ENCODE results near the gene ASS1. TPM values are rescaled to one million over a fixed set of nuclear protein-coding genes. Genes with fewer than 3 reads are reported as not detected.
"Not testable (repeated sequence)": the region's sequence is repeated elsewhere in the genome, so short reads cannot be mapped to it uniquely, and the experiment has no call there.

ASS1 gene
- total RNA-seq, 1 experiment from 2014 or later: 26.2 TPM

DNA sequence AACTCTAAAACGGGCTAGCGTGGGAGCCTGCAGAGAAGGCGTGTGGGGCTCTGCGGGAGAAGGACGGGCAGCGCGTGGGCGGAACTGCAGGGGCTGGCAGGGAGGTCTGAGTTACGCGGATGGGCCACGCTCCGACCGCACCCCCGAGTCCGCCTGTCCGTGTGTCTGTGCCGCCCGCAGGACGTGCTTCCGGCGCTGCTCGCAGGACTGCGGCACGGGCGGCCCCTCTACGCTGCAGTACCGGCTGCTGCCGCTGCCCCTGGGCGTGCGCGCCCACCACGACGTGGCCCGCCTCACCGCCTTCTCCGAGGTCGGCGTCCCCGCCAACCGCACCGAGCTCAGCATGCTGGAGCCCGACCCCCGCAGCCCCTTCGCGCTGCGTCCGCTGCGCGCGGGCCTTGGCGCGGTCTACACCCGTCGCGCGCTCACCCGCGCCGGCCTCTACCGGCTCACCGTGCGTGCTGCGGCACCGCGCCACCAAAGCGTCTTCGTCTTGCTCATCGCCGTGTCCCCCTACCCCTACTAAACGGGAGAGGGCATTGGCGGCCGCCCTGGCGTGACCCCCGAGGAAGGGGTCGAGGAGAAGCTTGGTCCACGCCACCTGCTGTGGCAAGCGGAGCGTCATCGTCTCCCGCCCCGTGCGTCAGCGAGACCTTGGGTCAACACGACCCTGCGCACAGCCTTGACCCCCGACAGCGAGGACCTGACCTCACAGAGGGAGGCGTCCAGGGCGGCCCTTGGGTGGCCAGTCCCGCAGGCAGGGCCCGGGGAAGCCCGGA, 11.4 kb upstream of the ASS1 start:
- Histone ChIP-seq H3K36me3 (ENCODE audit: control insufficient read depth, insufficient read depth, low read length) (no peaks in the 10 kb centered on the region), H3K27me3 (ENCODE audit: control insufficient read depth, insufficient read depth, low read length) (no peaks in the 10 kb centered on the region), H3K4me3 (ENCODE audit: low read depth in 2 of 2, low read length in 2 of 2) (peak overlapping the region; percentile 41 to 46), H3K27ac (ENCODE audit: low read length) (no peak overlapping the region), H3K9me3 (ENCODE audit: control insufficient read depth, insufficient read depth, low read depth, low read length) (no peaks in the 10 kb centered on the region), H3K4me1 (ENCODE audit: control insufficient read depth, insufficient read depth, low read length) (no peaks in the 10 kb centered on the region)
- in situ Hi-C loops (cut with HindIII; ENCODE audit: low pct_unique_long_range_greater_than_20kb, low sequenced_read_pairs) (no loop called here), intact Hi-C loops (cut with micrococcal nuclease; ENCODE audit: unreplicated experiment) (no loop called here)
- DNase-seq (ENCODE audit: low read depth, low spot score): no peak
- BruUV-seq (replicated peaks): no TSS peak
- CTCF ChIA-PET: interaction anchor here (0.6 kb wide), 2 partner anchors 116 to 257 kb away, joined by 3 read pairs; no protein-coding TSS in a partner anchor
- peak; percentile 95 for ATAC-seq
- TF ChIP-seq SIN3A (IDR thresholded peaks at IDR 0.05; ENCODE audit: borderline replicate concordance, insufficient read depth, low read depth, low read length) (no peak), CTCF (IDR thresholded peaks at IDR 0.05) (peak; percentile 75)
- POLR2A ChIA-PET: no interaction called here

DNA sequence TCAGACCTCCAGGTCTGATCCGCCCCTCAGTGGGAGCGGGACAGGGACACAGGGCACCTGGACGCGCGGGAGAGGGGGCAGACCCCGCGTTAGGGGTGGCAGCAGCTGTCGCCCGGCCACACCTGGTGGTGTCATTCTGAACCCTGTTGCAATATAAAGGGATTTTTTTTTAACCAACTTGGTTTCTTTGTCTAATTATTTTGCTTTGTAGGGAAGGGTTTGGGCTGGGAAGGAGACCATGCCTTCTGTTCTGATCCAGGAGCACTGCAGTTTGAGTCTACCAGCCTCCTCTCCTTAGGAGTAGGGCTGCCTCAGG, 10.9 kb upstream of the ASS1 start:
- CTCF ChIA-PET: interaction anchor here (0.6 kb wide), 1 partner anchor 257 kb away, joined by 3 read pairs; no protein-coding TSS in a partner anchor
- H3K4me1 ChIP-seq (ENCODE audit: control insufficient read depth, insufficient read depth, low read length): no peaks in the 10 kb centered on the region
- no peak for DNase-seq (ENCODE audit: low read depth, low spot score)
- intact Hi-C loops (cut with micrococcal nuclease; ENCODE audit: unreplicated experiment) (no loop called here), in situ Hi-C loops (cut with HindIII; ENCODE audit: low pct_unique_long_range_greater_than_20kb, low sequenced_read_pairs) (no loop called here)
- H3K9me3 ChIP-seq (ENCODE audit: control insufficient read depth, insufficient read depth, low read depth, low read length): no peaks in the 10 kb centered on the region
- no peak for TF ChIP-seq SIN3A (IDR thresholded peaks at IDR 0.05; ENCODE audit: borderline replicate concordance, insufficient read depth, low read depth, low read length)
- TF ChIP-seq, protein P1, sequence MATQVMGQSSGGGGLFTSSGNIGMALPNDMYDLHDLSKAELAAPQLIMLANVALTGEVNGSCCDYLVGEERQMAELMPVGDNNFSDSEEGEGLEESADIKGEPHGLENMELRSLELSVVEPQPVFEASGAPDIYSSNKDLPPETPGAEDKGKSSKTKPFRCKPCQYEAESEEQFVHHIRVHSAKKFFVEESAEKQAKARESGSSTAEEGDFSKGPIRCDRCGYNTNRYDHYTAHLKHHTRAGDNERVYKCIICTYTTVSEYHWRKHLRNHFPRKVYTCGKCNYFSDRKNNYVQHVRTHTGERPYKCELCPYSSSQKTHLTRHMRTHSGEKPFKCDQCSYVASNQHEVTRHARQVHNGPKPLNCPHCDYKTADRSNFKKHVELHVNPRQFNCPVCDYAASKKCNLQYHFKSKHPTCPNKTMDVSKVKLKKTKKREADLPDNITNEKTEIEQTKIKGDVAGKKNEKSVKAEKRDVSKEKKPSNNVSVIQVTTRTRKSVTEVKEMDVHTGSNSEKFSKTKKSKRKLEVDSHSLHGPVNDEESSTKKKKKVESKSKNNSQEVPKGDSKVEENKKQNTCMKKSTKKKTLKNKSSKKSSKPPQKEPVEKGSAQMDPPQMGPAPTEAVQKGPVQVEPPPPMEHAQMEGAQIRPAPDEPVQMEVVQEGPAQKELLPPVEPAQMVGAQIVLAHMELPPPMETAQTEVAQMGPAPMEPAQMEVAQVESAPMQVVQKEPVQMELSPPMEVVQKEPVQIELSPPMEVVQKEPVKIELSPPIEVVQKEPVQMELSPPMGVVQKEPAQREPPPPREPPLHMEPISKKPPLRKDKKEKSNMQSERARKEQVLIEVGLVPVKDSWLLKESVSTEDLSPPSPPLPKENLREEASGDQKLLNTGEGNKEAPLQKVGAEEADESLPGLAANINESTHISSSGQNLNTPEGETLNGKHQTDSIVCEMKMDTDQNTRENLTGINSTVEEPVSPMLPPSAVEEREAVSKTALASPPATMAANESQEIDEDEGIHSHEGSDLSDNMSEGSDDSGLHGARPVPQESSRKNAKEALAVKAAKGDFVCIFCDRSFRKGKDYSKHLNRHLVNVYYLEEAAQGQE (IDR thresholded peaks at IDR 0.05; ENCODE audit: insufficient read depth in 1 of 2, low read depth in 2 of 2, low read length in 1 of 2): no peak
- no peak for TF ChIP-seq POLR2AphosphoS5 (IDR thresholded peaks at IDR 0.05; ENCODE audit: low read depth, low read length)
- TF ChIP-seq TCF7L2 (IDR thresholded peaks at IDR 0.05; ENCODE audit: low read depth, low read length): no peak
- TF ChIP-seq CTCF (IDR thresholded peaks at IDR 0.05): no peak
- H3K27ac ChIP-seq (ENCODE audit: low read length): no peak overlapping the region
- H3K27me3 ChIP-seq (ENCODE audit: control insufficient read depth, insufficient read depth, low read length): no peaks in the 10 kb centered on the region
- POLR2A ChIA-PET: no interaction called here
- H3K36me3 ChIP-seq (ENCODE audit: control insufficient read depth, insufficient read depth, low read length): no peaks in the 10 kb centered on the region
- no peak for ATAC-seq
- H3K4me3 ChIP-seq (ENCODE audit: low read depth in 2 of 2, low read length in 2 of 2): peak overlapping the region; percentile 41 to 46; a peak in 3 of 4 replicates
- BruUV-seq (replicated peaks): no TSS peak

DNA sequence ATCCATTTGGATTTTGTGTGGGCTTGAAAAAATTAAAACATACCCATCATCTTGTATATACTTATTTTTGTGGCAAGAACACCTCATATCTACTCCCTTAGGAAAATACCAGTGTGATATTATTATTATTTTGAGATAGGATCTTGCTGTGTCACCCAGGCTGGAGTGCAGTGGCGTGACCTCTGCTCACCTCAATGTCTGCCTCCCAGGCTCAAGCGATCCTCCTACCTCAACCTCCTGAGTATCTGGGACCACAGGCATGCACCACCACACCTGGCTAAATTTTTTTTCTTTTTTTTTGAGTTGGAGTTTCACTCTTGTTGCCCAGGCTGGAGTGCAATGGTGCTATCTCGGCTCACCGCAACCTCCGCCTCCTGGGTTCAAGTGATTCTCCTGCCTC, 10.1 kb upstream of the ASS1 start:
- POLR2A ChIA-PET; H3K4me3 ChIP-seq (ENCODE audit: low read depth in 2 of 2, low read length in 2 of 2); intact Hi-C loops (cut with micrococcal nuclease; ENCODE audit: unreplicated experiment); H3K27ac ChIP-seq (ENCODE audit: low read length); H3K4me1 ChIP-seq (ENCODE audit: control insufficient read depth, insufficient read depth, low read length); ATAC-seq; CTCF ChIA-PET; H3K9me3 ChIP-seq (ENCODE audit: control insufficient read depth, insufficient read depth, low read depth, low read length); DNase-seq (ENCODE audit: low read depth, low spot score); H3K36me3 ChIP-seq (ENCODE audit: control insufficient read depth, insufficient read depth, low read length); H3K27me3 ChIP-seq (ENCODE audit: control insufficient read depth, insufficient read depth, low read length); BruUV-seq (replicated peaks); in situ Hi-C loops (cut with HindIII; ENCODE audit: low pct_unique_long_range_greater_than_20kb, low sequenced_read_pairs): not testable (repeated sequence)
